IMR-90 (cell line): Measurements from ENCODE around the gene TMEM135. TPM values are rescaled to one million over a fixed set of nuclear protein-coding genes. Genes with fewer than 3 reads are reported as not detected.

Experiments
- ATAC-seq: fragments of 200-7000 bp; cut with Tn5 transposase; 2 replicates; pipeline ENCODE4 v1.9.1; 2020; ENCODE audit warnings: low read depth, mild to moderate bottlenecking, moderate library complexity
- BruUV-seq: library from RNA; stranded (reverse); fragments of 400-500 nt; replicated peaks from 2 replicates; lab custom pipeline; 2021; lab: Mats Ljungman, UMichigan
- CTCF ChIA-PET: fragments of 300-600 bp; formaldehyde crosslinking; extraction: SDS; loops from one replicate; lab custom pipeline; 2021; ENCODE audit warnings: antibody characterized with exemption; lab: Yijun Ruan, JAX
- POLR2A ChIA-PET: fragments of 300-600 bp; sonication (Branson Sonifier 250); formaldehyde crosslinking; loops from one replicate; lab custom pipeline; 2022; ENCODE audit warnings: antibody characterized with exemption; ENCODE audit not compliant: unreplicated experiment; lab: Charles Lee
- DNase-seq: peaks from one replicate; pipeline ENCODE4 v3.0.0; 2013
- H2AFZ ChIP-seq: replicated peaks from 2 replicates; pipeline ENCODE3; 2013; ENCODE audit warnings: low read length, mild to moderate bottlenecking; ENCODE audit not compliant: poor library complexity
- H2AK5ac ChIP-seq: 2 replicates; pipeline ENCODE4 v1.6.1; 2013; ENCODE audit warnings: low read depth, low read length, inconsistent platforms
- H2AK9ac ChIP-seq: replicated peaks from 2 replicates; pipeline ENCODE3; 2013; ENCODE audit warnings: mild to moderate bottlenecking, low read depth, low read length, moderate library complexity; ENCODE audit not compliant: poor library complexity
- H2BK120ac ChIP-seq: 2 replicates; pipeline ENCODE4 v1.6.1; 2013; ENCODE audit warnings: low read depth, low read length, inconsistent platforms
- H2BK15ac ChIP-seq: 3 replicates; pipeline ENCODE4 v1.6.1; 2013; ENCODE audit warnings: low read depth, low read length, inconsistent platforms
- H2BK20ac ChIP-seq: 2 replicates; pipeline ENCODE4 v1.6.1; 2013; ENCODE audit warnings: low read depth, mild to moderate bottlenecking, inconsistent platforms, low read length, moderate library complexity
- H2BK5ac ChIP-seq: 2 replicates; pipeline ENCODE4 v1.6.1; 2013; ENCODE audit warnings: mild to moderate bottlenecking, low read depth, low read length, inconsistent platforms; ENCODE audit not compliant: poor library complexity, severe bottlenecking
- H3K14ac ChIP-seq: replicated peaks from 2 replicates; pipeline ENCODE4 v1.6.1; 2013; ENCODE audit warnings: low read depth, low read length, inconsistent platforms
- H3K18ac ChIP-seq: 2 replicates; pipeline ENCODE4 v1.6.1; 2013; ENCODE audit warnings: low read depth, low read length, control low read depth
- H3K23ac ChIP-seq: 2 replicates; pipeline ENCODE4 v1.6.1; 2013; ENCODE audit warnings: low read depth, low read length, inconsistent platforms
- H3K27ac ChIP-seq: 2 replicates; pipeline ENCODE4 v1.5.1; 2013; ENCODE audit warnings: mild to moderate bottlenecking, control low read depth, low read length; ENCODE audit not compliant: insufficient read depth
- H3K27me3 ChIP-seq: 2 replicates; pipeline ENCODE4 v1.6.1; 2013; ENCODE audit warnings: low read length; ENCODE audit not compliant: control insufficient read depth, insufficient read depth
- H3K36me3 ChIP-seq: 2 replicates; pipeline ENCODE4 v1.6.1; 2013; ENCODE audit warnings: low read length, mixed read lengths; ENCODE audit not compliant: control insufficient read depth, insufficient read depth
- H3K4ac ChIP-seq: 2 replicates; pipeline ENCODE4 v1.6.1; 2013; ENCODE audit warnings: low read depth, low read length, inconsistent platforms
- H3K4me1 ChIP-seq: 2 replicates; pipeline ENCODE4 v1.6.1; 2013; ENCODE audit warnings: low read length, mixed read lengths; ENCODE audit not compliant: control insufficient read depth, insufficient read depth
- H3K4me2 ChIP-seq: 2 replicates; pipeline ENCODE4 v1.6.1; 2013; ENCODE audit warnings: low read depth, mild to moderate bottlenecking, control low read depth, low read length, moderate library complexity
- H3K4me3 ChIP-seq: 2 replicates; pipeline ENCODE4 v1.5.1; 2013; ENCODE audit warnings: low read depth, mild to moderate bottlenecking, control low read depth, low read length, moderate library complexity; ENCODE audit not compliant: insufficient read depth
- H3K56ac ChIP-seq: 2 replicates; pipeline ENCODE4 v1.6.1; 2013; ENCODE audit warnings: low read length, inconsistent platforms; ENCODE audit not compliant: insufficient read depth; ENCODE audit errors: extremely low read depth
- H3K79me1 ChIP-seq, 2 experiments: 2 replicates each; pipeline ENCODE4 v1.6.1; 2013; ENCODE audit warnings: low read length in 2 of 2, inconsistent platforms in 1 of 2, low read depth in 1 of 2
- H3K9ac ChIP-seq: 2 replicates; pipeline ENCODE4 v1.6.1; 2013; ENCODE audit warnings: low read depth, low read length, control low read depth
- H3K9me1 ChIP-seq: 2 replicates; pipeline ENCODE4 v1.6.1; 2013; ENCODE audit warnings: low read length, inconsistent platforms; ENCODE audit not compliant: insufficient read depth
- H3K9me3 ChIP-seq: 2 replicates; pipeline ENCODE4 v1.6.1; 2013; ENCODE audit warnings: low read length; ENCODE audit not compliant: control insufficient read depth, insufficient read depth
- H4K20me1 ChIP-seq: 2 replicates; pipeline ENCODE4 v1.6.1; 2013; ENCODE audit warnings: low read length, inconsistent platforms; ENCODE audit not compliant: insufficient read depth
- H4K5ac ChIP-seq: 2 replicates; pipeline ENCODE4 v1.6.1; 2013; ENCODE audit warnings: mild to moderate bottlenecking, low read depth, low read length, control low read depth
- H4K8ac ChIP-seq, 2 experiments: 2 replicates each; pipeline ENCODE4 v1.6.1; 2013; ENCODE audit warnings: low read depth in 2 of 2, low read length in 2 of 2, control low read depth in 1 of 2, inconsistent platforms in 1 of 2
- H4K91ac ChIP-seq: 2 replicates; pipeline ENCODE4 v1.6.1; 2013; ENCODE audit warnings: low read depth, low read length, inconsistent platforms; ENCODE audit not compliant: insufficient read depth
- BHLHE40 ChIP-seq: fragments of 150-350 bp; IDR thresholded peaks from 2 replicates; pipeline ENCODE4 v1.6.1; 2016; ENCODE audit warnings: mild to moderate bottlenecking, low read depth, low read length
- CEBPB ChIP-seq: IDR thresholded peaks from 2 replicates; pipeline ENCODE4 v1.6.1; 2012; ENCODE audit warnings: low read depth, low read length, improper control_type of control experiment
- CHD1 ChIP-seq: IDR thresholded peaks from 2 replicates; pipeline ENCODE4 v1.6.1; 2012; ENCODE audit warnings: low read depth, low read length, improper control_type of control experiment
- MAFK ChIP-seq: IDR thresholded peaks from 2 replicates; pipeline ENCODE4 v1.6.1; 2012; ENCODE audit warnings: low read depth, low read length, improper control_type of control experiment
- NFE2L2 ChIP-seq: fragments of 150-350 bp; IDR thresholded peaks from 2 replicates; pipeline ENCODE4 v1.6.1; 2016; ENCODE audit warnings: low read depth, mild to moderate bottlenecking, low read length
- POLR2A ChIP-seq: IDR thresholded peaks from 2 replicates; pipeline ENCODE4 v1.6.1; 2012; ENCODE audit warnings: mild to moderate bottlenecking, low read depth, low read length
- RAD21 ChIP-seq: IDR thresholded peaks from 2 replicates; pipeline ENCODE4 v1.6.1; 2012; ENCODE audit warnings: low read length, improper control_type of control experiment
- RCOR1 ChIP-seq: IDR thresholded peaks from 2 replicates; pipeline ENCODE4 v1.6.1; 2012; ENCODE audit warnings: mild to moderate bottlenecking, low read length, improper control_type of control experiment; ENCODE audit not compliant: insufficient replicate concordance
- RFX5 ChIP-seq: IDR thresholded peaks from 2 replicates; pipeline ENCODE4 v1.8.0; 2012; ENCODE audit warnings: low read depth, mild to moderate bottlenecking, low read length, moderate library complexity
- WGBS, 2 experiments: methylation state at CpG; one replicate each; pipeline versions ENCODE4 v1.1.5 to v1.1.7; 2013; ENCODE audit warnings: missing lambda C conversion rate in 2 of 2; ENCODE audit not compliant: insufficient read length in 1 of 2; ENCODE audit errors: extremely low coverage in 2 of 2; 5-methylcytosine and 5-hydroxymethylcytosine counted together
- dilution Hi-C: fragments of 300-500 bp; cut with HindIII; formaldehyde crosslinking; loops from one replicate; pipeline ENCODE4 v1.14.3; 2018; ENCODE audit warnings: low sequenced_read_pairs; ENCODE audit not compliant: unreplicated experiment
- in situ Hi-C: fragments of 300-500 bp; cut with MboI; formaldehyde crosslinking; loops from 3 replicates; pipeline ENCODE4 v1.14.3; 2019; ENCODE audit warnings: low sequenced_read_pairs, inconsistent platforms, mixed read lengths
- intact Hi-C: fragments of 100-400 bp; cut with micrococcal nuclease; formaldehyde crosslinking; loops from 2 replicates; pipeline ENCODE4 v1.10.0; 2022
- polyA plus RNA-seq, 3 experiments: library from polyadenylated mRNA; depleted of rRNA; stranded (reverse); fragments of >200 nt; gene quantifications; 2 replicates each; pipeline ENCODE4 v1.2.3, GENCODE V29; 2012; ENCODE audit warnings: low replicate concordance in 1 of 3
- total RNA-seq: library from RNA; depleted of rRNA; stranded (reverse); fragments of >200 nt; gene quantifications from 2 replicates; pipeline ENCODE4 v1.2.3, GENCODE V29; 2012
- TF ChIP-seq, protein P1 (sequence below): fragments of 150-350 bp; IDR thresholded peaks from 2 replicates; pipeline ENCODE4 v1.6.1; 2016; ENCODE audit warnings: low read depth, mild to moderate bottlenecking, low read length, moderate library complexity, borderline replicate concordance
- TF ChIP-seq, protein P2 (sequence below): conservative IDR thresholded peaks from 2 replicates; pipeline ENCODE4 v1.5.1; 2012; ENCODE audit warnings: mild to moderate bottlenecking, low read depth, low read length, improper control_type of control experiment
- TF ChIP-seq, protein P3 (sequence below): fragments of 150-350 bp; IDR thresholded peaks from 2 replicates; pipeline ENCODE4 v1.6.1; 2017; ENCODE audit warnings: mild to moderate bottlenecking, antibody characterized with exemption, low read length, low read depth

Gene TMEM135
- total and polyA plus RNA-seq, 2 of the 4 experiments (the other 2 are of a cell fraction), result 3.9 to 5.9 TPM

- in situ Hi-C loops, result no loop called here
- no peak overlapping the region for H3K9ac ChIP-seq
- no peak overlapping the region for H2BK5ac ChIP-seq
- no peak overlapping the region for H3K4me2 ChIP-seq
- no peaks in the 10 kb centered on the region for H3K79me1 ChIP-seq
- ChIA-PET CTCF (no interaction called here), POLR2A (no interaction called here)
- H3K18ac ChIP-seq, result no peak overlapping the region
- no peak overlapping the region for H2AFZ ChIP-seq
- no peak overlapping the region for H2BK20ac ChIP-seq
- no peak overlapping the region for H3K14ac ChIP-seq
- no peaks in the 10 kb centered on the region for H3K9me3 ChIP-seq
- TF ChIP-seq CEBPB (no peak), RFX5 (no peak), BHLHE40 (no peak), CHD1 (no peak), RCOR1 (no peak), MAFK (no peak), POLR2A (no peak), NFE2L2 (no peak), RAD21 (no peak)
- TF ChIP-seq, protein P1, sequence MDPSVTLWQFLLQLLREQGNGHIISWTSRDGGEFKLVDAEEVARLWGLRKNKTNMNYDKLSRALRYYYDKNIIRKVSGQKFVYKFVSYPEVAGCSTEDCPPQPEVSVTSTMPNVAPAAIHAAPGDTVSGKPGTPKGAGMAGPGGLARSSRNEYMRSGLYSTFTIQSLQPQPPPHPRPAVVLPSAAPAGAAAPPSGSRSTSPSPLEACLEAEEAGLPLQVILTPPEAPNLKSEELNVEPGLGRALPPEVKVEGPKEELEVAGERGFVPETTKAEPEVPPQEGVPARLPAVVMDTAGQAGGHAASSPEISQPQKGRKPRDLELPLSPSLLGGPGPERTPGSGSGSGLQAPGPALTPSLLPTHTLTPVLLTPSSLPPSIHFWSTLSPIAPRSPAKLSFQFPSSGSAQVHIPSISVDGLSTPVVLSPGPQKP, result no peak
- TF ChIP-seq, protein P2, sequence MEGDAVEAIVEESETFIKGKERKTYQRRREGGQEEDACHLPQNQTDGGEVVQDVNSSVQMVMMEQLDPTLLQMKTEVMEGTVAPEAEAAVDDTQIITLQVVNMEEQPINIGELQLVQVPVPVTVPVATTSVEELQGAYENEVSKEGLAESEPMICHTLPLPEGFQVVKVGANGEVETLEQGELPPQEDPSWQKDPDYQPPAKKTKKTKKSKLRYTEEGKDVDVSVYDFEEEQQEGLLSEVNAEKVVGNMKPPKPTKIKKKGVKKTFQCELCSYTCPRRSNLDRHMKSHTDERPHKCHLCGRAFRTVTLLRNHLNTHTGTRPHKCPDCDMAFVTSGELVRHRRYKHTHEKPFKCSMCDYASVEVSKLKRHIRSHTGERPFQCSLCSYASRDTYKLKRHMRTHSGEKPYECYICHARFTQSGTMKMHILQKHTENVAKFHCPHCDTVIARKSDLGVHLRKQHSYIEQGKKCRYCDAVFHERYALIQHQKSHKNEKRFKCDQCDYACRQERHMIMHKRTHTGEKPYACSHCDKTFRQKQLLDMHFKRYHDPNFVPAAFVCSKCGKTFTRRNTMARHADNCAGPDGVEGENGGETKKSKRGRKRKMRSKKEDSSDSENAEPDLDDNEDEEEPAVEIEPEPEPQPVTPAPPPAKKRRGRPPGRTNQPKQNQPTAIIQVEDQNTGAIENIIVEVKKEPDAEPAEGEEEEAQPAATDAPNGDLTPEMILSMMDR, result no peak
- TF ChIP-seq, protein P3, sequence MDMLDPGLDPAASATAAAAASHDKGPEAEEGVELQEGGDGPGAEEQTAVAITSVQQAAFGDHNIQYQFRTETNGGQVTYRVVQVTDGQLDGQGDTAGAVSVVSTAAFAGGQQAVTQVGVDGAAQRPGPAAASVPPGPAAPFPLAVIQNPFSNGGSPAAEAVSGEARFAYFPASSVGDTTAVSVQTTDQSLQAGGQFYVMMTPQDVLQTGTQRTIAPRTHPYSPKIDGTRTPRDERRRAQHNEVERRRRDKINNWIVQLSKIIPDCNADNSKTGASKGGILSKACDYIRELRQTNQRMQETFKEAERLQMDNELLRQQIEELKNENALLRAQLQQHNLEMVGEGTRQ, result no peak
- no peak overlapping the region for H4K91ac ChIP-seq
- H3K4ac ChIP-seq, result no peak overlapping the region
- H2AK9ac ChIP-seq, result no peak overlapping the region
- peak; percentile 13 for DNase-seq
- no TSS peak for BruUV-seq
- no peak overlapping the region for H4K5ac ChIP-seq
- no CpG with 5 or more reads among the region's 4 CpGs for WGBS, 2 experiments
- H3K9me1 ChIP-seq, result no peaks in the 10 kb centered on the region
- H3K56ac ChIP-seq, result no peak overlapping the region
- no peak overlapping the region for H2BK15ac ChIP-seq
- no peak overlapping the region for H3K4me3 ChIP-seq
- H2BK120ac ChIP-seq, result no peak overlapping the region
- no peaks in the 10 kb centered on the region for H4K20me1 ChIP-seq
- H3K27me3 ChIP-seq, result no peaks in the 10 kb centered on the region
- no peaks in the 10 kb centered on the region for H3K36me3 ChIP-seq
- dilution Hi-C loops, result no loop called here
- H3K4me1 ChIP-seq, result no peaks in the 10 kb centered on the region
- ATAC-seq, result no peak
- no peak overlapping the region for H3K27ac ChIP-seq
- intact Hi-C loops, result no loop called here
- no peak overlapping the region for H2AK5ac ChIP-seq
- no peak overlapping the region for H4K8ac ChIP-seq
- no peak overlapping the region for H3K23ac ChIP-seq
Measured at GRCh38 chr11:87251560-87251959, 213.8 kb downstream of the TMEM135 start.
